Activated CD8-positive, alpha-beta memory T cell treated with anti-CD3 and anti-CD28 coated beads for 4 hours (primary cell): ENCODE data around the gene DNAI1.

Experiments used
- DNase-seq, 2 donors: peaks; one replicate each; pipeline ENCODE4 v3.0.0-alpha.2; 2020; ENCODE audit warnings: low read depth in 2 of 2

The DNAI1 gene

DNA sequence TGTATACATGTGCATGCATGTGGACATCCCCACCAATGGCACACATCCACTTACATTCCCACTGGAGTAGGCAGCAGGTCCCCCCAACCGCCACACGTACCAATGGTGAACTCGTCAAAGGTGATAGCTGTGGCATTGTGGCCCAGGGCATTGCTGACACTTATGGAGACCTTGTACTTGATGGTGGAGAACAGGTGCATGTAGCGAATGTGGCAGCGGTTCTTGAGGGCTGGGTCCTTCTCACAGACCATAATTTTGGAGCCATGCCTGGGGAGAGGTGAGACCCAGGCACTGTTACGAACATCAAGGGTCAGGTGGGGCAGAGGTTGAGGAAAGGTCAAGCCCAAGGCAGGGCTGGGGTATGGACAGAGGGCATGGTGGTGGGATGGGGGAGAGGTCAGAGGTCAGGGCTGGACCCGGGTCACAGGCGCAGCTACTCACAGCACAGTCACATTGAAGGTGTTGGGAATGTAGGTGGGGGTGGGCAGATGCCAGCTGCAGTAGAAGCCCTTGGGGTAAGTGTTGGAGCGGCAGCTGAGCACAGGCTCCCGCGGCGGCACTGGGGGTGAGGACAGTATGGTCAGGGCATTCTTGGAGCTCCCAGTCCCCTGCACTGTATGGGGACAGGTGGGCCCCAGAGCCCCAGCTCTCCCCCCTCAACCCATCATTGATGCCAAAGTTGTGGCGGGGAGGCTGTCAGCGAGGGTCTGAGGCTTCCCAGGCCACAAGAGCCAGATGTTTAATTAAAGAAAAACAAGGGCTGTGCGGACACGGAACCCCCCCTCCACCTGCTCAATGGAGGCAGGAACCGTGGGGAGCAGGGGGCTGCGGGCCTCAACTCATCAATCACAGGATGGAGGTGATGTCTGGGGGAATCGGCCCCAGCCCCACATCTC lies 99.1 kb downstream of the DNAI1 start:
- DNase-seq, result no peak

DNA sequence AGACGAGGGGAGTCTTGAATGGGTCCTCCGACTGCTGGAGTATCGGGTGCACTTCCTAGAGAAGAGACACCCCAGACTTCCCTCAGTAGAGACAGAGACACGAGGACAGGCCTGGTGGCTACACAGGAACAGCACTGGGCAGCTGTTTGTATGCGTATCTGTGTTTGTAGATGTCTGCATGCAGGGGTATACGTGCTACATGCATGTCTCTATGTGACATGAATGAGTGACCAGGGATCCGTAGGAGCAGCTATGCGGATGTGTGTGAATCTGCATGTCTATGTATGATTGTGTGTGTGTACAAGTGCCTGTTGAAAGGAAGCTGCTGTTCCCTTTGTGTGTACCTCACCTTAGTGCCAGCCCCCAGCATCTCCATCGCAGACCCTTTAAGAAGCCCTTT lies 99.8 kb downstream of the DNAI1 start:
- no peak for DNase-seq

DNA sequence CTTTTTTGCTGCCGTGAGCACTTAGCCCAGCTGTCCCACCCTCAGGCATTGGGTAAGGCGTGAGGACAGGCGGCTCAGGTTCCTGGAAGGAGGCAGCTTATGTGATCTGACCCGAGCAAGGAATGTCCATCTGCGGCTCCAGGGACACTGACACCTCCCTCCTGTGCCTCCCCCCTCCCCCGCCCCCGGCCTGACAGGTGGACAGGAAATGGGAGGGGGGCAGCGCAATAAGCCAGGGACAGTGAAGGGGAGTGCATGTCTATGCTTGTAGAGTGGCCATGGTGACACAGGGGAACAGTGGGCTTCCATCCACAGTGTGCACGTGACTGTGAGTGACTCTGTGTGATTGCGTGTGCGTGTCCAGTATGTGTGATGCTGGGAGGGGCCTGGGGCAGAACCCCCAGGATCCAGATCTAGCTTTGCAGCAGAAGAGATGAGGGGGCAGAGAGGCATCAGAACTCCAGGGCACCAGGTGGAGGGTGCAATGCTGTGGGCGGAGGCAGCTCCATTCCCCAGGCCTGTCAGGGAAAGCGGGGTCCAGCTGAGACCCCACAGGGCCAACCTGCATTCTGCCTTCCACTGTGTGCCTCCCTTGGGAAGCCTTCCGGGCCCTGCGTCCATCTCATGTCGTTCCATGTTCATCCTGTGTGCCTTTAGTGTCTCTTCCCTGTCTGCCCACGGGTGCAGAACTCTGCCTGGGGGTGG lies 100.5 kb downstream of the DNAI1 start:
- no peak for DNase-seq

DNA sequence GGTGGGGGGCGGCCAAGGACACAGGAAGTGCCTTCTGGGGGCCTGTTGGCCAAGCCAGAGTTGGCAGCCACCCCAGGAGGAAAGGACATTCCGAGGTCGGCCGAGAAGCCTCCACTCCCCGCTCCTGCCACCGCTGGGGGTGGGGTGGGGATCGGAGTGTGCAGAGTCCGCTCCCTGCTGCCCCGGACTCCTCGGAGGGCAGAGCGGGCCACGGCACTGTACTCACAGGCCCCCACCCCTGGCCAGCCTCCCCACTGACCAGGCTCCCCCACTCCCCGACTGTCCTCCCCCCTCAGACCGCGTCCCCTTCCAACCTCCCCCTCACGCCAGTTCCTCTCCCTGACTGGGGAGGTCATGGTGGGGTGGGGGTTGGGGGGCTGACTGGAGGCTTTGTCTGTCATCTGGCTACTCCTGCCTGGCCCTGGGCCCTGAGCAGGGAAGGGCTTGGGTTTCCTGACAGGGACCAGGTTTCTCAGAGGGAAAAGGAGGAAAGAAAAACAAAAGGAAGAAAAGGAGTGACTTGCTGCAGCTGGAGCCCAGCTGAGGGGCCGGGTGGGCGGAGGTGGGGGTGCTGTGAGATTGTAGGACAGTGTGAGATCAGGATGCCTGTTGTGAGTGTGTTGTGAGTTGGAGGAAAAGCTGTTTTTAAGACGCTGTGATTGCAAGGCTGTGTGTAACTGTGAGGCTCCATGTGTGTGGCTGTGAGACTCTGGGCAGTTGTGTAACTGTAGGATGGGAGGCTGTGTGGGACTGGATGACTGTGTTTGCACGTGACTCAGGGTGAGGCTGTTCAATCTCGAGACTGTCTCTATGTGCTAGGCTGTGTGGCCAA lies 101.2 kb downstream of the DNAI1 start:
- no peak for DNase-seq

DNA sequence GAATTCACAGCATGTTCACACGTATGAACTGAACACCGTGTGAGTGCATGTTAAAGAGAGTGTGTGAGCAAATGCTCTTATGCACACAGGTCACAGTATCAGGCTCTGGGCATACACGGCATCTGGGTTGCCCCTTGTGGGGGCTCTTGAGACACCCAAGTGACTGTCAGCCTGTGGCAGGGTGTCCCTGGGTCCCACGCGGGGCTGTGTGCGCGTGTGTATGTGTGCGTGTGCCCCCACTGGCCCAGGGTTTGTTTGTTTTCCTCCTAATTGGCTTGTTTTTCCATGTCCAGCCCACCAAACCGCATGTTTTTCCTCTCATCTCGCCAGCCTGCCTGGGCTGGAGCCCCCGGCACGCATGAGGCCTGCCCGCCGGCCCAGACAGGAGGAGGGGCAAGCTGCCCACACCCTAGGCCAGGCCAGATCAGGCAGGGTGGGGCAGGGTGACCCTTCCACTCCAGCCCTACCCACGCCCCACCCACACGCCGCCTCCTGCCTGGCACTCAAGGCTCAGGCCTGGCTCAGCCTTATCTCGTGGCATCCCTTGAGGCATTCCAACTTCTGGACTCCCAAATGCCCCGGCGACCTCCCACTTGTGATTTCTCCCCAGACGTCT lies 102.1 kb downstream of the DNAI1 start:
- no peak for DNase-seq

DNA sequence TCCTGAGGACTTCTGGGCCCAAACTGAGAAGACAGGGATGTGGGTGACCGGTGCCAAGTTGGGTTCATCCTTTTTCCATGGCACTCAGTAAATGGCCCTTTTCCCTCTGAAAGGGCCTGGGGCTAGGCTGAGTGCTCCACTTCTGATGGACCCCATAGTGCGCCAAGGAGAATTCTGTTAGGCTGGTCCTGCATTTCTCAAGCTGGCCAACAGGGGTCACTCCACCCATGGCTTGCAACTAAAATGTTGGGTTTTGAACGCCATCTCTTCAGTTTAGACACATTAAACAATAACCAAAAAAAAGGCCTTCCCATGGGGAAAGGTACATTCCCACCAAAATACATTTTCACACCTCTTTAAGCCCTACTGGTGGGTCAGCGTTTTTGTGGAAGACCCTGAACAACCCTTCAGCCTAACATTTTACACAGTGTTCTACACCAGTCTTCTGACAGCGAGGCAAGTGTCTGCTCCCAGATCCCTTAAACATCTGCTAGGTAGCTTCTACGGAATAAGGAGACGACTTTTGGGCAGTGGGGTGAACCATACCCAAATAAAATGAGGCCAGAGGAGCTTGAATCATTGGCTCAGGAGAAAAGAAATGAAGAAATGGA lies 103.6 kb downstream of the DNAI1 start:
- DNase-seq, result no peak

DNA sequence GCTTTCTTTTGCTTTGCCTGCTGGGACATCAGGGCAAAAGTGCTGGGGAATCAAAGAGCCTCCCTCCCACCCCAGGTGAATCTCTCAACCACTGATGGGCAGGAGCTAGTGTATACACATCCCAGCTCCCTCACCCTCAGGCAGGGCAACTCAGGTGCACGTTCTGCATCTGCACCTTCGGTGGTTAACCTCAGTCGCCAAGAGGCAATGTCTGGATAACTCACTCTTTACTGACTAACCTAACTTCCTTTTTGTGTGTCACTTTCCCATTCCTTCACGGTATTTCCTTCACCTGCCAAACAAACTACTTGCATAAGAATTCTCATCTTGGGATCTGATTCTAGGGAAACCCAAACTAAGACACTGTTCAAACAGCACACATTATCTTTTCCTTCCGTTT lies 104.7 kb downstream of the DNAI1 start:
- DNase-seq, result no peak

DNA sequence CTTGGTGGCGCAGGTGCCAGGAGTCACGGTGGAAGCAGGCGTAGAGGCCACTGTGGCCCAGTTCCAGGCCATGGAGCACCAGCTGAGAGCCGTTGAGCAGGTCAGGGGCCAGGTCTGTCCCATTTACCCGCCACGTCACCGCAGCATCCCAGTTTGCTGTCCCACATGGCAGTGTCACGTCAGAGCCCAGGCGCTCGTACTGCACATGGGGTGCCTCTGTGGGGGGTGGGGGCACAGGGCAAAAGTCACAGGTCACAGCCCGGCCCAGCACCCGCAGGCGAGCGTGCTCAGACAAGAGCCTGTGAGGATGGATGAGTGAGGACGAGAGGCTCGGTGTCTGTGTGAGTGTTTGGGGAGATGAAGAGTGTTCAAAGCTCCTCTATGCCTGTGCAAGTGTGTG lies 106.0 kb downstream of the DNAI1 start:
- DNase-seq, result no peak

DNA sequence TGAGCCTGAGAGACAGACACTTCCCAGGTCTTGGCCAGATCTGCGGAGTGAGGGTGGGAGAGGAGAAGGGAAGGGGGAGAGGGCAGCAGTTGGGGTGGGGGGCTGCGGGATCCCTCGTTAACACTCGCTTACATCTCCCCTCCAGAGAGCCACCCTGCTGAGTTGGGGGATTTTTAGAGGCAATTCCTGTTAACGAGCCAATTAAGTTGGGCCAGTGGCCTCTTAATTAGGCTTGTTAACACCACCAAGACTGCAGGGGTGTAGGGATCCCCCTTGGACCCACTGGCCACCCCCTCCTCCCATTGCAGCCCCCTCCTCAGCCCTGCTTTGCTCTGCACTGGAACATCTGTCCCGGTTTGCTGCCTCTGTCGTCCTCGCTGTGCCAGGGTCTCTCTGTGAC lies 107.3 kb downstream of the DNAI1 start:
- no peak for DNase-seq

DNA sequence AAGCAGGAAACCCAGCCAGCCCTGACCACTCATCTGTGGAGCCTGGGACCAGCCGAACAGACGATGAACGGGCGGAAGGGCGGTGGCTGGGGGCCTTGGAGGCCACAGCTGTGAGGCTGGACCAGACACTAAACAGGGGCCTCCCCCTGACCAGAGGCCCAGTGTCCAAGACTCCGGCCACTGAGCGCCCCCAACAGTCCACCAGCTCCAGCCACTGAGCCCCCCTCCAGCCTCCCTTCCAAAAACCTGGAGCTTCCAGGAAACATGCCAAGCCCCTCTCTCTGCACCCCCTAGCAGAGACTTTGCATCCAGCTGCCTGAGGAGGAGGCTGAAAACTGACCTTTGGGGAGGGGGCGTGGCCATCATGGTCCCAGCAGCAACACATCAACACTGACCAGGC lies 107.7 kb downstream of the DNAI1 start:
- no peak for DNase-seq

DNA sequence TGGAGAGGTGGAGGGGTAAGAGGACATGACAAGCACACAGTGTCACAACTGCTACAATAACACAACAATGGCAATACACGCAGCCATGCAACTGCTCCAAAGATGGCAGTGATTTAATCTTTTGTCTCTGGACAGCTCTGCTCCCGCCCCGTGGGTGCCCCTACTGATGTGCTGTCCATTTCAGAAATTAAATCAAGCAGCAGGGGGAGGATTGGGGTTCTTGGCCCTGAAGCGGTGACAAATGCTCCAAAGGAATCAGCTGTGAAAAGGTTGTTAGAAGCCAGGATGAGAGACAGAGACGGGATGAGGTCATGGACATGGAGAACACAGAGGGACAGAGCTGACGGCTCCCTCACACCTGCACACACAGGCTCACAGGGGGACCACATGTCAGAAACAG lies 108.4 kb downstream of the DNAI1 start:
- no peak for DNase-seq

DNA sequence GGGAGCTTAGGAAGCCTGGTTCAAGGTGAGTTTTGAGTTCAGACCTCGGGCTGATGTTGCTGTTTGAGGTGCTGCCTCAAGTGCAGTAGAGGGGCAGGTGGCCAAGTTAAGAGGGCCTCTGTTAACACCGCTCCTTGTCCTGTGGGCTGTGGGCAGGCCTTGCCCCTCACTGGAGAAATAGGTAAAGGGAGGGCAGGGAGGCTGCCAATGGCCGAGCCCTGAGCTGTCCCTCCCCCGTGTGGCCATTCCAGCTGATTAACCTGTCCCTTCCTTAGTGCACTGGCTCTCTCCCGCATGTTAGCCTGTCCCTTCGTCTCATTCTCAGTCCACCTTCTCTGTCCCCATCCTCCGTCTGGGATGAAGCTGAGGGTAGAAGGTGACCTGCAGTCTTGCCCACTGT lies 109.5 kb downstream of the DNAI1 start:
- no peak for DNase-seq

DNA sequence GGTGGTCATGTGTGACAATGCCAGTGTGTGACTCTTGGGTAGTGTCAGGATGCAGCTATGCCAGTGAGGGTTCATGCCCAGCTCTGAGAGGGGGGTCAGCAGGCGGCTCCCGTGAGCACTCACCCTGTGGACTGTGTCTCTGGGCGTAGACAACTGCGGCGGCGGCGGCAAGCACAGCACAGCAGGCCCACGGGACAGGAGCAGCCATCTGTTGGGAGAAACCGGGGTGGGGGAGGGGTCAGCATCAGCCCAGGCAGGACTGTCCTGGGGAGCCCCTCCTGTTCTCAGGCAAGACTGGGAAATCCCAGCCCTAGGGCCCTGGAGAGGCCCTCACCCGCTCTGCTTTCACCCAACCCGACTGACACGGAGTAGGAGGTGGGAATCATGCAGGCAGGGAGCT lies 110.2 kb downstream of the DNAI1 start:
- DNase-seq, result no peak

DNA sequence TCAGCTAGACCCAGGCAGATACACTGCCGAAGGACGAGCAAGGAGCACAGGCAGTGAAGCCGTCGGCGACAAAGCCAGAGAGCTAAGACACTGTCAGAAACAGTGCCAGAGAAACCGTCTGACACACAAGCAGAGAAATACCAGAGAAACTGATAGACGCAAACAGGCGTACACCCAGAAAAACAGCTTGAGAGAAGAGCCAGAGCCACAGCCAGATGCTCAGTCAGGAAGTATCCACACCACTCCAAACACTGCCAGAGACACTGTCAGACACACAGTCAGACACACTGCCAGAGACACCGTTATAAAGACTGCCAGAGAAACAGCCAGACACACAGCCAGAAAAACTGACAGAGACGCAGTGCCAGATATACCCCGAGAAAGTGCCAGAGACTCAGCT lies 111.8 kb downstream of the DNAI1 start:
- DNase-seq, result no peak
